Upper lobe of left lung (tissue), 6 donors: ENCODE results near the gene L3HYPDH. TPM values are rescaled to one million over a fixed set of nuclear protein-coding genes. Genes with fewer than 3 reads are reported as not detected.

Source experiments
- ATAC-seq, 2 donors: fragments of 200-7000 bp; cut with Tn5 transposase; one replicate each; pipeline ENCODE4 v1.9.1; 2022; ENCODE audit warnings: mild to moderate bottlenecking in 2 of 2, moderate library complexity in 2 of 2; ENCODE audit not compliant: low FRiP score in 2 of 2
- DNase-seq, 2 donors: peaks; one replicate each; pipeline ENCODE4 v3.0.0-alpha.2; 2019 to 2020
- H3K27ac ChIP-seq, 4 donors: fragments of 200-600 bp; sonication (generic); one replicate each; pipeline ENCODE4 v1.5.1; 2016 to 2019
- H3K27me3 ChIP-seq, 4 donors: fragments of 200-600 bp; sonication (generic); one replicate each; pipeline ENCODE4 v1.5.1; 2017 to 2019
- H3K36me3 ChIP-seq, 4 donors: fragments of 200-600 bp; sonication (generic); one replicate each; pipeline ENCODE4 v1.5.1; 2016 to 2019
- H3K4me1 ChIP-seq, 4 donors: fragments of 200-600 bp; sonication (generic); one replicate each; pipeline ENCODE4 v1.5.1; 2018 to 2019
- H3K4me3 ChIP-seq, 4 donors: fragments of 200-600 bp; sonication (generic); one replicate each; pipeline ENCODE4 v1.5.1; 2017 to 2019; ENCODE audit warnings: mild to moderate bottlenecking in 2 of 4, moderate library complexity in 1 of 4
- H3K9me3 ChIP-seq, 4 donors: fragments of 200-600 bp; sonication (generic); one replicate each; pipeline ENCODE4 v1.5.1; 2018 to 2019
- EP300 ChIP-seq, 4 donors: sonication (generic); formaldehyde crosslinking; IDR thresholded peaks; one replicate each; pipeline ENCODE4 v1.5.1; 2017; ENCODE audit warnings: antibody characterized with exemption in 4 of 4, control low read depth in 2 of 4
- POLR2A ChIP-seq, 4 donors: fragments of 450-650 bp; IDR thresholded peaks; one replicate each; pipeline ENCODE4 v1.5.1; 2016 to 2017; ENCODE audit warnings: antibody characterized with exemption in 4 of 4, mild to moderate bottlenecking in 2 of 4
- POLR2AphosphoS5 ChIP-seq, 2 donors: sonication (generic); formaldehyde crosslinking; IDR thresholded peaks; one replicate each; pipeline ENCODE4 v1.5.1; 2017; ENCODE audit warnings: antibody characterized with exemption in 2 of 2
- WGBS, 2 donors: methylation state at CpG; one replicate each; pipeline ENCODE4 v1.1.5; 2017 to 2018; 5-methylcytosine and 5-hydroxymethylcytosine counted together
- total RNA-seq, 6 donors: library from RNA; depleted of rRNA in 4 of 6; stranded (reverse); fragments of >200 nt in 4 of 6; gene quantifications; one replicate each; pipeline versions ENCODE4 v1.1.0 to v1.2.1, GENCODE V29; 2016 to 2021
- TF ChIP-seq, protein P1 (sequence below), 6 experiments: fragments of 450-650 bp in 4 of 6; fragments of 200-600 bp in 2 of 6; sonication (generic) in 2 of 6; IDR thresholded peaks; one replicate each; pipeline ENCODE4 v1.5.1; 2016 to 2019; ENCODE audit warnings: antibody characterized with exemption in 6 of 6
- donor health status: DM: no; HTN: no; CAD: no; lungs with moderate emphysema.
- donor health status: DM: no; HTN: yes; CAD: no; lungs with severe emphysema.

Gene L3HYPDH
- total RNA-seq, 6 donors from 2014 or later = 16.7 to 53.4 (median 38.9) TPM

GRCh38 chr14:59425322-59425935, 58.8 kb downstream of the L3HYPDH start:
- Histone ChIP-seq H3K27ac (no peak overlapping the region), H3K27me3 (no peaks in the 10 kb centered on the region), H3K36me3 (no peaks in the 10 kb centered on the region), H3K9me3 (no peaks in the 10 kb centered on the region), H3K4me1 (peaks cover 4 to 8% (median 6%) of the 10 kb centered on the region in 4 donors), H3K4me3 (no peak overlapping the region)
- DNase-seq = no peak
- ATAC-seq = peak in 1 of 2 donors; percentile 31
- 33 to 45% methylated on average over 3 of the region's 3 CpGs for WGBS, 2 donors
- TF ChIP-seq POLR2A (IDR thresholded peaks at IDR 0.05) = no peak
- TF ChIP-seq EP300 (IDR thresholded peaks at IDR 0.05) = no peak
- no peak for TF ChIP-seq POLR2AphosphoS5 (IDR thresholded peaks at IDR 0.05)

DNA sequence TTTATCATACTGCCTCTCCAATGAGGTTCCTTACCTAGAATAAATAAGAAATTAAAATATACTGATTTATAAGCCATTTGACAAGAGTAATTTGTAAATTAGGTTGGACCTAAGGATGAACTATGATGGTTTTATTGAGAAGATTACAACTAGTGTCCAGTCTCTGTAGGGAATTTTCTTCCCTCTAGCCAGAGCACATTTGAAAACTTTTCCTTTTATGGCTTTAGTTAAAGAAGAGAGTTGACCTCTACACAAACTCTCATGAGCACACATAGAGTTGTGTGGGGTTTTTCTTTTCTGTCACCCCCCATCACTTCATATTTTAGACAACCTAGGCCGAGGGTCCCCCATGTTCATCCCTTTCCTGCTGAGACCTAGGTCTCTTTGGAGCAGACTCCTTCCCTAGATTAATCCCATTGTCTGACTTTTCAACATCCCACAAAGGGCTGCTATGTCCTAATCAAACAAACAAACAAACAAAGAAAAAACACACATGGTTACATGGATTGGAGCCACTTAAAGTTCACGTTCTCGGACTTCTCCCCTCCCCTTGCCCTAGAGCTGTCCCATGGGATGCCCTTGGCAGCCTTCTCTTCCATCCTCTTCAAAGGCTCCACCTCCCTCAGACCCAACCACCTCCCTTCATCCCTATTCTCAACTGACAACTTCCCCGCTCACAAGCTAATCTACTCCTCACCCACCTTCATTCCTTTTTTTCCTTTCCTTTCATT, 59.7 kb downstream of the L3HYPDH start:
- no peak for DNase-seq
- Histone ChIP-seq H3K27me3 (no peaks in the 10 kb centered on the region), H3K27ac (no peak overlapping the region), H3K4me1 (peaks cover 4 to 8% (median 6%) of the 10 kb centered on the region in 4 donors), H3K9me3 (no peaks in the 10 kb centered on the region), H3K36me3 (no peaks in the 10 kb centered on the region), H3K4me3 (no peak overlapping the region)
- WGBS, 2 donors = 68 to 74% methylated on average over 4 of the region's 4 CpGs
- ATAC-seq = peak; percentile 37 to 41
- TF ChIP-seq EP300 (IDR thresholded peaks at IDR 0.05) (no peak), POLR2A (IDR thresholded peaks at IDR 0.05) (no peak), POLR2AphosphoS5 (IDR thresholded peaks at IDR 0.05) (no peak)
- TF ChIP-seq, protein P1, sequence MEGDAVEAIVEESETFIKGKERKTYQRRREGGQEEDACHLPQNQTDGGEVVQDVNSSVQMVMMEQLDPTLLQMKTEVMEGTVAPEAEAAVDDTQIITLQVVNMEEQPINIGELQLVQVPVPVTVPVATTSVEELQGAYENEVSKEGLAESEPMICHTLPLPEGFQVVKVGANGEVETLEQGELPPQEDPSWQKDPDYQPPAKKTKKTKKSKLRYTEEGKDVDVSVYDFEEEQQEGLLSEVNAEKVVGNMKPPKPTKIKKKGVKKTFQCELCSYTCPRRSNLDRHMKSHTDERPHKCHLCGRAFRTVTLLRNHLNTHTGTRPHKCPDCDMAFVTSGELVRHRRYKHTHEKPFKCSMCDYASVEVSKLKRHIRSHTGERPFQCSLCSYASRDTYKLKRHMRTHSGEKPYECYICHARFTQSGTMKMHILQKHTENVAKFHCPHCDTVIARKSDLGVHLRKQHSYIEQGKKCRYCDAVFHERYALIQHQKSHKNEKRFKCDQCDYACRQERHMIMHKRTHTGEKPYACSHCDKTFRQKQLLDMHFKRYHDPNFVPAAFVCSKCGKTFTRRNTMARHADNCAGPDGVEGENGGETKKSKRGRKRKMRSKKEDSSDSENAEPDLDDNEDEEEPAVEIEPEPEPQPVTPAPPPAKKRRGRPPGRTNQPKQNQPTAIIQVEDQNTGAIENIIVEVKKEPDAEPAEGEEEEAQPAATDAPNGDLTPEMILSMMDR (IDR thresholded peaks at IDR 0.05) = no peak

Other genes starting within 250 kb of the L3HYPDH start
- 10 to 100 TPM in 1 of 6 donors, 1 to 10 TPM in 5; 1.7 to 10.5 (median 6.2) TPM for gene GPR135, start 19.0 kb downstream of the L3HYPDH start, total RNA-seq
- 10 to 100 TPM; 34.2 to 59.7 (median 44.0) TPM for gene JKAMP, start 109 bp upstream of the L3HYPDH start, total RNA-seq
- gene CCDC175, start 92.4 kb upstream of the L3HYPDH start, total RNA-seq = under 1 TPM in 1 of 6 donors, not detected in 5; 0.14 TPM